Right hindlimb (tissue), 1 donor: Measurements from ENCODE around the gene SORCS2.
A peak's percentile ranks its signal among the peaks of the same experiment; 100 is the strongest.

ENCODE experiments used
- DNase-seq: peaks from one replicate; pipeline ENCODE4 v3.0.0-alpha.2; 2018

SORCS2 gene

GRCh38 chr4:7491915-7492314 is 299.6 kb downstream of the SORCS2 start:
- no peak for DNase-seq

DNA sequence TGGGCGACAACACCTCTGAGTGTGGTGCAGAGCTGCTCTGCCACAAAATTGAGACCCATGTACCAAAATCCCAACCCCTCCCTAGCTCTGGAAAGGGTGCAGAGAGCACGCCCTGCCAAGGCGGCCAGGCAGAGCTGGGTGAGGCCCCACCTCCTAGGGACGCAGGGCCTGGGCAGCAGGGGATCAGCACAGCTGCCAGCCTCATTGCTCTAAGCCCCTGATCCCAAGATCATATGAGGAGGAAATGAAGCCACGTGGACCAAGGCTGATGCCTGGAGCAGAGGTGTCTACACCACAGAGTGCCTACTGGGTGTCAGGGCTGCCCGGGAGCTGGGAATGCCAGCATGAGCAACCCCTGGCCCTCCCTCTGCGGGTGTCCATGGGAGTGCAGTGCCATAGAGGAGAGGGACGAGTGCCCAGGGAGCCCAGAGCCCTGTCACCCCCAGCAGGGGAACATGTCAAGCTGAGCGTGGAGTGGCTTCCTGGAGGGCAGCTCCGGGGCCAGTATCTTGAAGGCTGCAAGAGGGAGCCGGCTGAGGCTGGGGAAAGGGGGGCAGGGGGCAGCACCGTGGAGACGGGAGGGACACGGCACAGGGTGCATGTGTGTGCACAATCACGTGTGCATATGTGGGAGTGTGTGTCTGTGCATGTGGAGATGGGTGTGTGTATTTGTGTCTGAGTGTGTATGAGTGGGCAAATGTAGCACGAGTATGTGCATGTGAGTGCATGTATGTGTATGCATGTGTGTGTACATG is 306.3 kb downstream of the SORCS2 start:
- no peak for DNase-seq

- DNase-seq = no peak
These were observed 307.3 kb downstream of the SORCS2 start for GRCh38 chr4:7499661-7500060.

GRCh38 chr4:7500404-7500803 is 308.1 kb downstream of the SORCS2 start:
- no peak for DNase-seq

DNA sequence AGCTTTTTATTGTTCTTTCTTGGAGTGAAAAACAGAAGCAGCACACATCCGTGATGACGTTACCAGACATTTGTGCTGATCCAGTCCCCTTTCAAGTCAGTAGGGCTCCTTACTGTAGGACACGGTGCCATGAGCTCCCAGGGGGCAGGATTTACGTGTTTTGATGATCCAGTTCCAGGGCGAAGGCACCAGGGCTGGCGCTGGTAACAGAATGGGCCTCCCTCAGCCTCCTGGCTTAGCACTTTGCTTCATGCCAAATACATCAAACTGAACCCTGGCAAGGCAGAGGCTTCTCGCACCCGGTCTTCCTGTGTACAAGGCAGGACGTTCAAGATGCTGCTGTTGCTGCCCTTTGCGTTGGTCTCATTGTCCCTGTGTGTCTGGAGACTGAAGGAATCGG is 309.0 kb downstream of the SORCS2 start:
- DNase-seq = no peak

DNA sequence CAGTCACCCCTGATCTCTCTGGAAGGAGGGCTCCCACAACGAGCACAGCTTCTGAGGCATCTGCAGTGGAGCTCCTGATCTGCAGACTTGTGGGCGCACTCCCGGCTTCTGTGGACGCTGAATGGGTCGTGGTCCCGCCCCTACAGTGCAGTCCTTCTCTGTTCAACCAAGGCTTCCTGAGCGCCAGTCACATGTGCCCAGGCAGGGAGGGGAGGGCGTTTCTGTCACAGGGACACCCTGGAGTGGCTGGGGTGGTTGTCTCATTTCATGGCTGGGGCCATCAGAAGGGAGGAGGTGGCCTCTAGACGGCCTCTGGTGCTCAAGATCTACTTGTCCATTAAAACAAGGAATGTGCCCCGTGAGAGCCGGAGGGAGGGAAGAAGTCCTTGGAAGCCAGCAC is 309.5 kb downstream of the SORCS2 start:
- DNase-seq = no peak

GRCh38 chr4:7503559-7504249 is 311.4 kb downstream of the SORCS2 start:
- DNase-seq = no peak

- DNase-seq = no peak
These were observed 313.0 kb downstream of the SORCS2 start for GRCh38 chr4:7505116-7505900.

- no peak for DNase-seq
These were observed 313.8 kb downstream of the SORCS2 start for GRCh38 chr4:7506119-7506518.

DNA sequence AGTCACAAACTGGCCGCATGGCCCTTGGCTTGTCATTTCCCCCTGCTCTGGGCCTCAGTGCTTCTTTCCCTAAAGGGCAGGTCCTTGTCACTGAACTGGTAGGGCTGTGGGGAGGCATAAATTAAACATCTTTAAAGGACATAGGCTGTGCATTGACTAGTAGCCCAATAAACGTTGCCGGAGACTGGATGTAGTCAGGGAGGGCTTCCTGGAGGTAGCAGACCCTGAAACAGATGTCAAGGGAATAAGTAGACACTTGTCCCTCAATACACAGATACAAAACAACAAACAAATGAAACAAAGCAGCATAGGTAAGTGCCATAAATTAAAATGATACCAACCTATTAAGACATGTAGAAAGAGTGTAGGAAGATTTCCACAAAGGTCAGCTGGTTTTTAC is 314.2 kb downstream of the SORCS2 start:
- no peak for DNase-seq

GRCh38 chr4:7507381-7507780 is 315.0 kb downstream of the SORCS2 start:
- DNase-seq = no peak

- DNase-seq = no peak
These were observed 317.7 kb downstream of the SORCS2 start for GRCh38 chr4:7510066-7510465.

DNA sequence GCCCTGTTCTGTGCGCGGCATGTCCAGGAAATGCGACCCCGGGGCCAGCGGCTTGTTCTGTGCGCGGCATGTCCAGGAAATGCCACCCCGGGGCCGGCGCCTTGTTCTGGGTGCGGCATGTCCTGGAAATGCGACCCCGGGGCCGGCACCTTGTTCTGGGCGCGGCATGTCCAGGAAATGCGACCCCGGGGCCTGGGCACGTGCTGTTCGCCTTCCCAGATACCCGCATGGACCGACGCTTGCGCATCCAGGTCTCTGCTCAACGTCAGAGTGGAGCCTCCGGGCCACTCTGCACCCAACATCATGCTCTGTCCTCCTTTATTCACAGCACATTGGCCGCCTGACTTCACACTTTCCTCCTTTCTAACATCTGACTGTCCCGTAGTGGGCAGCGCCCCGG is 318.2 kb downstream of the SORCS2 start:
- no peak for DNase-seq

GRCh38 chr4:7511525-7511924 is 319.2 kb downstream of the SORCS2 start:
- peak; percentile 61 for DNase-seq

GRCh38 chr4:7512428-7512827 is 320.1 kb downstream of the SORCS2 start:
- no peak for DNase-seq

- no peak for DNase-seq
These were observed 320.6 kb downstream of the SORCS2 start for GRCh38 chr4:7512946-7513345.

DNA sequence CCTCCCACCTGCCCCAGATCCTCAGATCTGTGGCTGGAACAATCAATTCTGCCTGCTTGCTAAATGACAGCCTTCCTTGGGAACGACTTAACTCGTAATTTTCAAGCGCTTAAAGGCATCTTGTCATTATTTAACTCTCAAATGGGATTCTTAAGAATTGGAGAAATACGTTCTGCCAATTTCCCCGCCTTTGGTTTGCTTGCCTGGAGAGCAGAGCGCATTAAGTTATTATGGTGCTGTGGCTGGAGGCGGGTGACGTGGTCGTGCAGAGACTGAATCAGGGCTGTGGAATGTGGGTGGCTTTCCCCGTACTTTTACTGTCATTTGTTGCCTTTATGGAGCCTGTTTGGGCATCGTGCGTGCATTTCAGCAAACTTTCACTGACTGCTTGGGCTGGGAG is 321.3 kb downstream of the SORCS2 start:
- no peak for DNase-seq

- DNase-seq = no peak
These were observed 321.9 kb downstream of the SORCS2 start for GRCh38 chr4:7514281-7514680.

DNA sequence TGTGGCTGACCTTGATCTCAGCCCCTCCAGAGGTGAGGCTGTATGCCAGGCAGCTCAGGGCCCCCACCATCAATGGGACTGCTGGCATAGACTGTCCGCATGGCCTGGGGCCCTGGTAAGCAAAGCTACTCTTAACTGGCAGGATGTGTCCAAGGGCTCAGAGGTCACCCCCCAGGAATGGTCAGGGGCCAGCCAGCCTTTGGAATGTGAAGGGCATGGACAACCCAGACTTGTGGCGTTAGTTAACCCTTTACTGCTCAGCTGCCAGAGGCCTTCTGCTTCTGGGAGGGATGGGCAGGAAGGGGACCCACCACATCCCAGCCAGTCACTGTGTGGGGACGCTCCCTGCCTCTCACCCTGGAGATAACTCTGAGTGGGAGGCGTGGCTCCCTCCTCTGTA is 322.5 kb downstream of the SORCS2 start:
- DNase-seq = no peak

- no peak for DNase-seq
These were observed 323.1 kb downstream of the SORCS2 start for GRCh38 chr4:7515390-7515902.

DNA sequence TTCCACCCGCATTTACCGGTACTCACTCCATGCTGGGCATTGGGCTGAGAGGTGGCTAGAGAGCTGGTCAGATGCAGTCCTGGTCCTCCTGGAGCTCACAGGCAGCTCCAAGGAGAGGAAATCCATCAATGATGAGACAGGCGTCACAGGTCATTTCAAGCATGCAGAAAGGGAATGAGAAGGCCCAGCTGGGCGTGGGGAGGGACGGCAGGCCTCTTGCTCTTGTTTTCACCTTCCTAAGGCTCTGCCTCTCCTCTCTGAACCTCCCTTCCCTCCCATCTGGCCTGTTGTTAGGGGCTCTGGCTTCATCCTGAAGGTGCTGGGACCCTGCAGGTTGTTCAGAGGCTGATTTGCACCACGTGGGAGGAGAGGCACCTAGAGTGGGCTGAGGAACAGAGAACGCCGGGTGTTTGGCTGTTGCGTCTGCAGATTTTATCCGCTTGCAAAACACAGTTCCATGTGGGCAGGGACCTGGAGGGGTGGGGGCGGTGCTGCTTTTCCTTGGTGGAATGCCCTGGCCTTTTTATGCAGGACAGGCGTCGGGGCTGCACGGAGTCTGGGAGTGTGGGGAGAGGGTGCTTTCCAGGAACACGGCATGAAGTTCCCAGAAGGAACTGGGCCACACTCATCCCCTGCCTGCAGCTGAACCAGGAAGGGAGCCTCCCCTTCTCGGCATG is 323.9 kb downstream of the SORCS2 start:
- no peak for DNase-seq

- DNase-seq = no peak
These were observed 324.4 kb downstream of the SORCS2 start for GRCh38 chr4:7516773-7517144.
